ENCODE data around the gene ACTR8.

Gene ACTR8

GRCh38 chr3:53845881-53846133 is 36.1 kb downstream of the ACTR8 start:
- peaks cover 10% of the 10 kb centered on the region for H3K4me1 ChIP-seq (ENCODE audit: control insufficient read depth, low read length)
- no peaks in the 10 kb centered on the region for H4K20me1 ChIP-seq (ENCODE audit: control insufficient read depth, insufficient read depth, low read depth, low read length)
- H3K79me2 ChIP-seq (ENCODE audit: control insufficient read depth, low read length), result no peaks in the 10 kb centered on the region
- peak overlapping the region; percentile 56 for H3K4me2 ChIP-seq (ENCODE audit: low read length)
- H3K9me3 ChIP-seq (ENCODE audit: control insufficient read depth, insufficient read depth, low read length), result no peaks in the 10 kb centered on the region
- TF ChIP-seq EZH2phosphoT487 (IDR thresholded peaks at IDR 0.05; ENCODE audit: borderline replicate concordance, low read length), result no peak; the same call in 1 of the 2 replicates
- TF ChIP-seq, protein P1, sequence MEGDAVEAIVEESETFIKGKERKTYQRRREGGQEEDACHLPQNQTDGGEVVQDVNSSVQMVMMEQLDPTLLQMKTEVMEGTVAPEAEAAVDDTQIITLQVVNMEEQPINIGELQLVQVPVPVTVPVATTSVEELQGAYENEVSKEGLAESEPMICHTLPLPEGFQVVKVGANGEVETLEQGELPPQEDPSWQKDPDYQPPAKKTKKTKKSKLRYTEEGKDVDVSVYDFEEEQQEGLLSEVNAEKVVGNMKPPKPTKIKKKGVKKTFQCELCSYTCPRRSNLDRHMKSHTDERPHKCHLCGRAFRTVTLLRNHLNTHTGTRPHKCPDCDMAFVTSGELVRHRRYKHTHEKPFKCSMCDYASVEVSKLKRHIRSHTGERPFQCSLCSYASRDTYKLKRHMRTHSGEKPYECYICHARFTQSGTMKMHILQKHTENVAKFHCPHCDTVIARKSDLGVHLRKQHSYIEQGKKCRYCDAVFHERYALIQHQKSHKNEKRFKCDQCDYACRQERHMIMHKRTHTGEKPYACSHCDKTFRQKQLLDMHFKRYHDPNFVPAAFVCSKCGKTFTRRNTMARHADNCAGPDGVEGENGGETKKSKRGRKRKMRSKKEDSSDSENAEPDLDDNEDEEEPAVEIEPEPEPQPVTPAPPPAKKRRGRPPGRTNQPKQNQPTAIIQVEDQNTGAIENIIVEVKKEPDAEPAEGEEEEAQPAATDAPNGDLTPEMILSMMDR (IDR thresholded peaks at IDR 0.05; ENCODE audit: low read depth, low read length, poor library complexity, severe bottlenecking), result no peak
- no peaks in the 10 kb centered on the region for H3K9me2 ChIP-seq (replicated peaks; ENCODE audit: control insufficient read depth, low read length)
- H3K36me3 ChIP-seq (ENCODE audit: control insufficient read depth, low read length), result no peaks in the 10 kb centered on the region
- H3K27me3 ChIP-seq (ENCODE audit: control insufficient read depth, low read length), result peaks cover 51% of the 10 kb centered on the region
- H3F3A ChIP-seq (ENCODE audit: control insufficient read depth, insufficient read depth), result no peaks in the 10 kb centered on the region
- peak overlapping the region; percentile 42 for H3K4me3 ChIP-seq (ENCODE audit: low read length)
- no peak overlapping the region for H3K27ac ChIP-seq (ENCODE audit: low read depth, low read length)

- H3K27me3 ChIP-seq (ENCODE audit: control insufficient read depth, low read length), result peaks cover 51% of the 10 kb centered on the region
- no peaks in the 10 kb centered on the region for H4K20me1 ChIP-seq (ENCODE audit: control insufficient read depth, insufficient read depth, low read depth, low read length)
- peak overlapping the region; percentile 56 for H3K4me2 ChIP-seq (ENCODE audit: low read length)
- peaks cover 10% of the 10 kb centered on the region for H3K4me1 ChIP-seq (ENCODE audit: control insufficient read depth, low read length)
- TF ChIP-seq, protein P1 (IDR thresholded peaks at IDR 0.05; ENCODE audit: low read depth, low read length, poor library complexity, severe bottlenecking), result peak; percentile 19
- TF ChIP-seq EZH2phosphoT487 (IDR thresholded peaks at IDR 0.05; ENCODE audit: borderline replicate concordance, low read length), result no peak
- no peaks in the 10 kb centered on the region for H3K36me3 ChIP-seq (ENCODE audit: control insufficient read depth, low read length)
- H3K79me2 ChIP-seq (ENCODE audit: control insufficient read depth, low read length), result no peaks in the 10 kb centered on the region
- H3K9me3 ChIP-seq (ENCODE audit: control insufficient read depth, insufficient read depth, low read length), result no peaks in the 10 kb centered on the region
- no peak overlapping the region for H3K27ac ChIP-seq (ENCODE audit: low read depth, low read length)
- no peaks in the 10 kb centered on the region for H3F3A ChIP-seq (ENCODE audit: control insufficient read depth, insufficient read depth)
- H3K9me2 ChIP-seq (replicated peaks; ENCODE audit: control insufficient read depth, low read length), result no peaks in the 10 kb centered on the region
- H3K4me3 ChIP-seq (ENCODE audit: low read length), result peak overlapping the region; percentile 42
Measured at GRCh38 chr3:53845103-53845880, 36.7 kb downstream of the ACTR8 start.

- Histone ChIP-seq H3K27ac (ENCODE audit: low read depth, low read length) (no peak overlapping the region), H3K79me2 (ENCODE audit: control insufficient read depth, low read length) (no peaks in the 10 kb centered on the region), H3K9me3 (ENCODE audit: control insufficient read depth, insufficient read depth, low read length) (no peaks in the 10 kb centered on the region), H3K9me2 (replicated peaks; ENCODE audit: control insufficient read depth, low read length) (no peaks in the 10 kb centered on the region), H3K4me2 (ENCODE audit: low read length) (no peak overlapping the region), H3K4me3 (ENCODE audit: low read length) (no peak overlapping the region), H3K36me3 (ENCODE audit: control insufficient read depth, low read length) (no peaks in the 10 kb centered on the region), H3K27me3 (ENCODE audit: control insufficient read depth, low read length) (peaks cover 51% of the 10 kb centered on the region), H4K20me1 (ENCODE audit: control insufficient read depth, insufficient read depth, low read depth, low read length) (no peaks in the 10 kb centered on the region), H3K4me1 (ENCODE audit: control insufficient read depth, low read length) (peaks cover 10% of the 10 kb centered on the region), H3F3A (ENCODE audit: control insufficient read depth, insufficient read depth) (no peaks in the 10 kb centered on the region)
- no peak for TF ChIP-seq EZH2phosphoT487 (IDR thresholded peaks at IDR 0.05; ENCODE audit: borderline replicate concordance, low read length)
- TF ChIP-seq, protein P1 (IDR thresholded peaks at IDR 0.05; ENCODE audit: low read depth, low read length, poor library complexity, severe bottlenecking), result no peak
Measured at GRCh38 chr3:53844262-53845102, 37.5 kb downstream of the ACTR8 start.
